ENCODE results near the gene KCTD19.

DNA sequence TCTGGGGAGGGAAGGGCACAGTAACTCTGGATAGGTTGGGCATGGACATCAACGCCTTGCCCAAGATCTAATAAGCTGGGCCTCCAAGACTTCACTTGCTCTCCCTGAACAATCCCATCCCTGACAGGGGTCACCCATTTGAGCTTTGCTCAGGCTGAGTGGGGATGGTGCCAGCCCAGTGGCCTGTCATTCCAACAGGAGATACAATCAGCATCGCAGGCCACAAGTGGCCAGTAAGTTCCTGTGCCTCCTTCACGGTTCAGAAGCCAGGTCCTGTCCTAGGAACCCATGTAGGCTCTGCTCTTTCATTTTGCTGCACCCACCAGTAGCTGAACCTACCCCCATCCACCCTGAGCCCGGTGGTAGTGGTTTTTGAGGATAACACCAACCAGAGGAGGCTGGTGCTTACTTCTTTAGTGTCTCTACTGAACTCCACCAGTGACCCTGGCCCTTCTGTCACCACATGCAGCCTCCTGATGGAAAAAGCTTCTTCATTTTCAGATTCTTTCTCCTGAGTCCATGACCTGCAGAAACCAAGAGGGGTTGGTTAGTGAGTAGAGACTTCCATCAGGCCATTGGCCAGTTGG, 32.3 kb downstream of the KCTD19 start:
- no peak for TF ChIP-seq TAF1 (IDR thresholded peaks at IDR 0.05; ENCODE audit: borderline replicate concordance, insufficient read depth, low read length)
- no peak for TF ChIP-seq POLR2AphosphoS5 (IDR thresholded peaks at IDR 0.05; ENCODE audit: low read depth, low read length)
- TF ChIP-seq, protein P1, sequence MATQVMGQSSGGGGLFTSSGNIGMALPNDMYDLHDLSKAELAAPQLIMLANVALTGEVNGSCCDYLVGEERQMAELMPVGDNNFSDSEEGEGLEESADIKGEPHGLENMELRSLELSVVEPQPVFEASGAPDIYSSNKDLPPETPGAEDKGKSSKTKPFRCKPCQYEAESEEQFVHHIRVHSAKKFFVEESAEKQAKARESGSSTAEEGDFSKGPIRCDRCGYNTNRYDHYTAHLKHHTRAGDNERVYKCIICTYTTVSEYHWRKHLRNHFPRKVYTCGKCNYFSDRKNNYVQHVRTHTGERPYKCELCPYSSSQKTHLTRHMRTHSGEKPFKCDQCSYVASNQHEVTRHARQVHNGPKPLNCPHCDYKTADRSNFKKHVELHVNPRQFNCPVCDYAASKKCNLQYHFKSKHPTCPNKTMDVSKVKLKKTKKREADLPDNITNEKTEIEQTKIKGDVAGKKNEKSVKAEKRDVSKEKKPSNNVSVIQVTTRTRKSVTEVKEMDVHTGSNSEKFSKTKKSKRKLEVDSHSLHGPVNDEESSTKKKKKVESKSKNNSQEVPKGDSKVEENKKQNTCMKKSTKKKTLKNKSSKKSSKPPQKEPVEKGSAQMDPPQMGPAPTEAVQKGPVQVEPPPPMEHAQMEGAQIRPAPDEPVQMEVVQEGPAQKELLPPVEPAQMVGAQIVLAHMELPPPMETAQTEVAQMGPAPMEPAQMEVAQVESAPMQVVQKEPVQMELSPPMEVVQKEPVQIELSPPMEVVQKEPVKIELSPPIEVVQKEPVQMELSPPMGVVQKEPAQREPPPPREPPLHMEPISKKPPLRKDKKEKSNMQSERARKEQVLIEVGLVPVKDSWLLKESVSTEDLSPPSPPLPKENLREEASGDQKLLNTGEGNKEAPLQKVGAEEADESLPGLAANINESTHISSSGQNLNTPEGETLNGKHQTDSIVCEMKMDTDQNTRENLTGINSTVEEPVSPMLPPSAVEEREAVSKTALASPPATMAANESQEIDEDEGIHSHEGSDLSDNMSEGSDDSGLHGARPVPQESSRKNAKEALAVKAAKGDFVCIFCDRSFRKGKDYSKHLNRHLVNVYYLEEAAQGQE (IDR thresholded peaks at IDR 0.05; ENCODE audit: insufficient read depth in 1 of 2, low read depth in 2 of 2, low read length in 2 of 2) = no peak
